BLaER1 treated with 17β-estradiol and CSF1 and Interleukin-3, amounts not matched to agents 10 nM and 100 nM (cell line): ENCODE data around the gene PRAC1.

Experiments
- H3K27ac ChIP-seq, 11 experiments: shearing (Covaris generic); formaldehyde crosslinking; 2 replicates each; pipeline ENCODE4 v1.8.1; 2022
- H3K27me3 ChIP-seq, 11 experiments: shearing (Covaris generic); formaldehyde crosslinking; 2 replicates each; pipeline ENCODE4 v1.8.1; 2022
- H3K36me3 ChIP-seq, 11 experiments: shearing (Covaris generic); formaldehyde crosslinking; 2 replicates each; pipeline ENCODE4 v1.8.1; 2022
- H3K4me1 ChIP-seq, 10 experiments: shearing (Covaris generic); formaldehyde crosslinking; 2 replicates each; pipeline ENCODE4 v1.8.1; 2022
- H3K4me2 ChIP-seq, 11 experiments: shearing (Covaris generic); formaldehyde crosslinking; 2 replicates each; pipeline ENCODE4 v1.8.1; 2022
- H3K4me3 ChIP-seq, 10 experiments: shearing (Covaris generic); formaldehyde crosslinking; 2 replicates each; pipeline ENCODE4 v1.8.1; 2022
- H3K9ac ChIP-seq, 11 experiments: shearing (Covaris generic); formaldehyde crosslinking; 2 replicates each; pipeline ENCODE4 v1.8.1; 2022
- H3K9me3 ChIP-seq, 11 experiments: shearing (Covaris generic); formaldehyde crosslinking; replicated peaks in 1 of 11; 2 replicates each; pipeline ENCODE4 v1.8.1; 2022
- H4K20me1 ChIP-seq, 11 experiments: shearing (Covaris generic); formaldehyde crosslinking; 2 replicates each; pipeline ENCODE4 v1.8.1; 2022
- Cebpa-rat ChIP-seq, 11 experiments: shearing (Covaris generic); IDR thresholded peaks; 2 replicates each; pipeline ENCODE4 v1.8.1; 2022

Gene PRAC1

GRCh38 chr17:48738803-48739526, 16.6 kb upstream of the PRAC1 start:
- no peak overlapping the region for H3K4me2 ChIP-seq
- no peaks in the 10 kb centered on the region for H3K4me1 ChIP-seq
- no peak overlapping the region for H3K4me3 ChIP-seq
- H4K20me1 ChIP-seq: peaks cover 0 to 79% (median 60%) of the 10 kb centered on the region in 11 experiments; a peak in 17 of 22 replicates
- H3K9me3 ChIP-seq: peaks cover 0 to 44% (median 18%) of the 10 kb centered on the region in 11 experiments; a peak in 15 of 22 replicates
- no peak for TF ChIP-seq Cebpa-rat (IDR thresholded peaks at IDR 0.05)
- no peaks in the 10 kb centered on the region for H3K36me3 ChIP-seq
- no peak overlapping the region for H3K27ac ChIP-seq
- H3K27me3 ChIP-seq: peaks cover 100% of the 10 kb centered on the region in 11 experiments
- H3K9ac ChIP-seq: no peak overlapping the region

GRCh38 chr17:48738424-48738802, 16.1 kb upstream of the PRAC1 start:
- Histone ChIP-seq H3K27me3 (peaks cover 100% of the 10 kb centered on the region in 11 experiments), H3K4me2 (no peak overlapping the region)

GRCh38 chr17:48737330-48738043, 15.2 kb upstream of the PRAC1 start:
- TF ChIP-seq Cebpa-rat (IDR thresholded peaks at IDR 0.05): no peak
- Histone ChIP-seq H3K9me3 (peaks cover 0 to 44% (median 18%) of the 10 kb centered on the region in 11 experiments; a peak in 15 of 22 replicates), H3K4me2 (no peak overlapping the region), H3K4me3 (no peak overlapping the region), H3K4me1 (no peaks in the 10 kb centered on the region), H3K27ac (no peak overlapping the region), H4K20me1 (peaks cover 0 to 79% (median 62%) of the 10 kb centered on the region in 11 experiments; a peak in 17 of 22 replicates), H3K27me3 (peaks cover 100% of the 10 kb centered on the region in 11 experiments), H3K9ac (no peak overlapping the region), H3K36me3 (no peaks in the 10 kb centered on the region)

More at GRCh38 chr17:48738424-48738802, 16.1 kb upstream of the PRAC1 start:
- Histone ChIP-seq H3K9me3 (peaks cover 0 to 44% (median 18%) of the 10 kb centered on the region in 11 experiments; a peak in 15 of 22 replicates), H3K4me1 (no peaks in the 10 kb centered on the region), H3K4me3 (no peak overlapping the region), H4K20me1 (peaks cover 0 to 79% (median 62%) of the 10 kb centered on the region in 11 experiments; a peak in 17 of 22 replicates), H3K9ac (no peak overlapping the region), H3K36me3 (no peaks in the 10 kb centered on the region), H3K27ac (no peak overlapping the region)
- no peak for TF ChIP-seq Cebpa-rat (IDR thresholded peaks at IDR 0.05)

GRCh38 chr17:48735062-48735351, 12.7 kb upstream of the PRAC1 start:
- Histone ChIP-seq H3K27me3 (peaks cover 100% of the 10 kb centered on the region in 11 experiments), H3K27ac (no peak overlapping the region), H3K4me1 (no peaks in the 10 kb centered on the region), H3K9me3 (peaks cover 0 to 25% (median 10%) of the 10 kb centered on the region in 11 experiments; a peak in 12 of 22 replicates), H3K36me3 (no peaks in the 10 kb centered on the region), H3K9ac (no peak overlapping the region), H4K20me1 (peaks cover 0 to 87% (median 65%) of the 10 kb centered on the region in 11 experiments; a peak in 17 of 22 replicates), H3K4me3 (no peak overlapping the region), H3K4me2 (no peak overlapping the region)
- TF ChIP-seq Cebpa-rat (IDR thresholded peaks at IDR 0.05): no peak

GRCh38 chr17:48734333-48735061, 12.2 kb upstream of the PRAC1 start:
- Histone ChIP-seq H3K4me1 (peaks cover 0 to under 1% (median 0%) of the 10 kb centered on the region in 10 experiments; a peak in 1 of 20 replicates), H3K36me3 (no peaks in the 10 kb centered on the region), H3K4me3 (no peak overlapping the region), H4K20me1 (peaks cover 0 to 92% (median 67%) of the 10 kb centered on the region in 11 experiments; a peak in 17 of 22 replicates), H3K4me2 (no peak overlapping the region), H3K27me3 (peaks cover 100% of the 10 kb centered on the region in 11 experiments), H3K9me3 (peaks cover 0 to 20% (median 10%) of the 10 kb centered on the region in 11 experiments; a peak in 12 of 22 replicates), H3K9ac (no peak overlapping the region), H3K27ac (no peak overlapping the region)
- TF ChIP-seq Cebpa-rat (IDR thresholded peaks at IDR 0.05): no peak

GRCh38 chr17:48733632-48734328, 11.5 kb upstream of the PRAC1 start:
- peaks cover 0 to 5% (median 0%) of the 10 kb centered on the region in 10 experiments; a peak in 2 of 20 replicates for H3K4me1 ChIP-seq
- no peak overlapping the region for H3K9ac ChIP-seq
- H4K20me1 ChIP-seq: peaks cover 0 to 91% (median 65%) of the 10 kb centered on the region in 11 experiments; a peak in 17 of 22 replicates
- no peak overlapping the region for H3K4me2 ChIP-seq
- H3K27ac ChIP-seq: no peak overlapping the region
- H3K36me3 ChIP-seq: no peaks in the 10 kb centered on the region
- no peak overlapping the region for H3K4me3 ChIP-seq
- H3K9me3 ChIP-seq: peaks cover 0 to 13% (median 4%) of the 10 kb centered on the region in 11 experiments; a peak in 10 of 22 replicates
- no peak for TF ChIP-seq Cebpa-rat (IDR thresholded peaks at IDR 0.05)
- H3K27me3 ChIP-seq: peaks cover 100% of the 10 kb centered on the region in 11 experiments

- H3K4me1 ChIP-seq: peaks cover 0 to 13% (median 0%) of the 10 kb centered on the region in 10 experiments; a peak in 4 of 20 replicates
- H3K36me3 ChIP-seq: no peaks in the 10 kb centered on the region
- no peak overlapping the region for H3K27ac ChIP-seq
- peaks cover 100% of the 10 kb centered on the region in 11 experiments for H3K27me3 ChIP-seq
- H3K4me3 ChIP-seq: no peak overlapping the region
- H3K9ac ChIP-seq: no peak overlapping the region
- peaks cover 0 to 91% (median 65%) of the 10 kb centered on the region in 11 experiments; a peak in 17 of 22 replicates for H4K20me1 ChIP-seq
- TF ChIP-seq Cebpa-rat (IDR thresholded peaks at IDR 0.05): no peak
- H3K9me3 ChIP-seq: peaks cover 0 to 8% (median 0%) of the 10 kb centered on the region in 11 experiments; a peak in 3 of 22 replicates
- no peak overlapping the region for H3K4me2 ChIP-seq
Observed at GRCh38 chr17:48732688-48733629, 10.6 kb upstream of the PRAC1 start.
